GM12878 (cell line): ENCODE measurements around the gene PLEKHG2. TPM values are rescaled to one million over a fixed set of nuclear protein-coding genes. Genes with fewer than 3 reads are reported as not detected.
A peak's percentile ranks its signal among the peaks of the same experiment; 100 is the strongest.

Source experiments
- ATF7 ChIP-seq: fragments of 450-650 bp; IDR thresholded peaks from 2 replicates; pipeline ENCODE4 v1.6.1; 2016; ENCODE audit warnings: low read depth, mild to moderate bottlenecking
- BCL11A ChIP-seq: IDR thresholded peaks from 2 replicates; pipeline ENCODE4 v1.6.1; 2011; ENCODE audit warnings: low read depth, low read length
- ETV6 ChIP-seq, 2 experiments: fragments of 450-650 bp in 1 of 2; IDR thresholded peaks in 1 of 2; conservative IDR thresholded peaks in 1 of 2; 2 replicates each; pipeline ENCODE4 v1.6.1; 2014; ENCODE audit warnings: antibody characterized with exemption in 1 of 2, borderline replicate concordance in 1 of 2, low read depth in 1 of 2, mild to moderate bottlenecking in 1 of 2, moderate library complexity in 1 of 2
- JUND ChIP-seq: IDR thresholded peaks from 2 replicates; pipeline ENCODE4 v1.6.1; 2012; ENCODE audit warnings: low read depth, mild to moderate bottlenecking, low read length, improper control_type of control experiment, moderate library complexity
- LARP7 ChIP-seq: fragments of 450-650 bp; IDR thresholded peaks from 2 replicates; pipeline ENCODE4 v1.6.1; 2017; ENCODE audit warnings: mild to moderate bottlenecking
- MTA2 ChIP-seq: fragments of 450-650 bp; IDR thresholded peaks from 2 replicates; pipeline ENCODE4 v1.6.1; 2016; ENCODE audit warnings: low read depth, mild to moderate bottlenecking, moderate library complexity
- NFXL1 ChIP-seq: fragments of 450-650 bp; IDR thresholded peaks from 2 replicates; pipeline ENCODE4 v1.6.1; 2017; ENCODE audit warnings: antibody characterized with exemption, mild to moderate bottlenecking, borderline replicate concordance
- NR2F1 ChIP-seq: fragments of 450-650 bp; conservative IDR thresholded peaks from 2 replicates; pipeline ENCODE4 v1.6.1; 2017; ENCODE audit warnings: mild to moderate bottlenecking
- NRF1 ChIP-seq: conservative IDR thresholded peaks from 2 replicates; pipeline ENCODE4 v1.6.1; 2011; ENCODE audit warnings: mild to moderate bottlenecking, low read depth, low read length, improper control_type of control experiment
- POLR2A ChIP-seq: IDR thresholded peaks from 2 replicates; pipeline ENCODE4 v1.6.1; 2011; ENCODE audit warnings: low read depth, mild to moderate bottlenecking, low read length
- POLR2AphosphoS5 ChIP-seq: IDR thresholded peaks from 2 replicates; pipeline ENCODE4 v1.6.1; 2011; ENCODE audit warnings: mild to moderate bottlenecking, low read length, inconsistent platforms
- RCOR1 ChIP-seq: conservative IDR thresholded peaks from 2 replicates; pipeline ENCODE4 v1.6.1; 2012; ENCODE audit warnings: low read depth, low read length, improper control_type of control experiment
- RELA ChIP-seq: fragments of 450-650 bp; IDR thresholded peaks from 2 replicates; pipeline ENCODE4 v1.8.0; 2014; ENCODE audit warnings: borderline replicate concordance; ENCODE audit not compliant: partially characterized antibody
- RFX5 ChIP-seq: IDR thresholded peaks from 2 replicates; pipeline ENCODE4 v1.6.1; 2011; ENCODE audit warnings: low read depth, low read length, improper control_type of control experiment
- RUNX3 ChIP-seq: IDR thresholded peaks from 2 replicates; pipeline ENCODE4 v1.6.1; 2012; ENCODE audit warnings: low read length, inconsistent platforms
- SMARCA5 ChIP-seq: fragments of 450-650 bp; IDR thresholded peaks from 2 replicates; pipeline ENCODE4 v1.6.1; 2017; ENCODE audit warnings: mild to moderate bottlenecking
- SRF ChIP-seq, 2 experiments: IDR thresholded peaks; 2 replicates each; pipeline ENCODE4 v1.6.1; 2011; ENCODE audit warnings: low read depth in 2 of 2, low read length in 2 of 2, mild to moderate bottlenecking in 1 of 2, moderate library complexity in 1 of 2
- STAT1 ChIP-seq: fragments of 450-650 bp; conservative IDR thresholded peaks from 2 replicates; pipeline ENCODE4 v1.6.1; 2014; ENCODE audit warnings: antibody characterized with exemption, mild to moderate bottlenecking
- SUZ12 ChIP-seq: fragments of 200-600 bp; sonication (generic); IDR thresholded peaks from one replicate; pipeline ENCODE4 v1.6.1; 2018; ENCODE audit warnings: antibody characterized with exemption, mild to moderate bottlenecking; ENCODE audit not compliant: unreplicated experiment
- TCF12 ChIP-seq: IDR thresholded peaks from 2 replicates; pipeline ENCODE4 v1.6.1; 2011; ENCODE audit warnings: low read depth, mild to moderate bottlenecking, low read length
- TCF3 ChIP-seq: IDR thresholded peaks from 2 replicates; pipeline ENCODE4 v1.6.1; 2012; ENCODE audit warnings: low read depth, mild to moderate bottlenecking, low read length, borderline replicate concordance; ENCODE audit not compliant: insufficient read depth
- TCF7 ChIP-seq: IDR thresholded peaks from 2 replicates; pipeline ENCODE4 v1.6.1; 2014; ENCODE audit warnings: antibody characterized with exemption, borderline replicate concordance
- WRNIP1 ChIP-seq: IDR thresholded peaks from 2 replicates; pipeline ENCODE4 v1.6.1; 2011; ENCODE audit warnings: low read depth, low read length, improper control_type of control experiment, borderline replicate concordance
- YY1 ChIP-seq: IDR thresholded peaks from 2 replicates; pipeline ENCODE4 v1.6.1; 2011; ENCODE audit warnings: low read depth, mild to moderate bottlenecking, low read length
- ZBED1 ChIP-seq: IDR thresholded peaks from 2 replicates; pipeline ENCODE4 v1.6.1; 2016; ENCODE audit warnings: borderline replicate concordance
- ZNF207 ChIP-seq: fragments of 450-650 bp; IDR thresholded peaks from 2 replicates; pipeline ENCODE4 v1.6.1; 2014; ENCODE audit warnings: antibody characterized with exemption, mild to moderate bottlenecking, borderline replicate concordance
- ZNF274 ChIP-seq: IDR thresholded peaks from one replicate; pipeline ENCODE4 v1.8.0; 2011; ENCODE audit not compliant: insufficient read length, insufficient read depth
- ZNF622 ChIP-seq: fragments of 450-650 bp; IDR thresholded peaks from 2 replicates; pipeline ENCODE4 v1.6.1; 2017; ENCODE audit warnings: mild to moderate bottlenecking, inconsistent platforms
- polyA plus RNA-seq, 11 experiments: library from polyadenylated mRNA; depleted of rRNA in 4 of 11; unstranded in 6 of 11; stranded (reverse) in 5 of 11; fragments of >200 nt; fragmentation: Nextera tagmentation in 4 of 11; fragmentation: Illumina TruSeq in 1 of 11; extraction: Ambion mirVana in 4 of 11; extraction: Trizol in 1 of 11; gene quantifications; 1 replicate in 1 of 11; 2 replicates in 10 of 11; pipeline versions ENCODE4 v1.2.1 to v1.2.3, GENCODE V29; 2011 to 2016; ENCODE audit warnings: inconsistent platforms in 2 of 11, missing spikeins in 2 of 11, low read depth in 1 of 11
- total RNA-seq, 4 experiments: library from RNA; depleted of rRNA in 3 of 4; stranded (reverse); fragments of >200 nt in 3 of 4; fragmentation: Illumina TruSeq in 1 of 4; extraction: Trizol in 1 of 4; gene quantifications; 2 replicates each; pipeline versions ENCODE4 v1.2.1 to v1.2.3, GENCODE V29; 2013 to 2021
- TF ChIP-seq, protein P1 (sequence below): IDR thresholded peaks from 2 replicates; pipeline ENCODE4 v1.6.1; 2011; ENCODE audit warnings: mild to moderate bottlenecking, low read depth, low read length, moderate library complexity; ENCODE audit not compliant: insufficient replicate concordance
- TF ChIP-seq, protein P2 (sequence below): fragments of 450-650 bp; IDR thresholded peaks from 2 replicates; pipeline ENCODE4 v1.6.1; 2017; ENCODE audit warnings: borderline replicate concordance
- TF ChIP-seq, protein P3 (sequence below): fragments of 150-350 bp; IDR thresholded peaks from 2 replicates; pipeline ENCODE4 v1.6.1; 2014; ENCODE audit warnings: mild to moderate bottlenecking, low read depth, low read length

PLEKHG2 gene
- total and polyA plus RNA-seq, 10 of the 15 experiments (the other 5 are each of a cell fraction or from before 2014, with no cell fraction given): 3.0 to 62.5 (median 17.2) TPM

DNA sequence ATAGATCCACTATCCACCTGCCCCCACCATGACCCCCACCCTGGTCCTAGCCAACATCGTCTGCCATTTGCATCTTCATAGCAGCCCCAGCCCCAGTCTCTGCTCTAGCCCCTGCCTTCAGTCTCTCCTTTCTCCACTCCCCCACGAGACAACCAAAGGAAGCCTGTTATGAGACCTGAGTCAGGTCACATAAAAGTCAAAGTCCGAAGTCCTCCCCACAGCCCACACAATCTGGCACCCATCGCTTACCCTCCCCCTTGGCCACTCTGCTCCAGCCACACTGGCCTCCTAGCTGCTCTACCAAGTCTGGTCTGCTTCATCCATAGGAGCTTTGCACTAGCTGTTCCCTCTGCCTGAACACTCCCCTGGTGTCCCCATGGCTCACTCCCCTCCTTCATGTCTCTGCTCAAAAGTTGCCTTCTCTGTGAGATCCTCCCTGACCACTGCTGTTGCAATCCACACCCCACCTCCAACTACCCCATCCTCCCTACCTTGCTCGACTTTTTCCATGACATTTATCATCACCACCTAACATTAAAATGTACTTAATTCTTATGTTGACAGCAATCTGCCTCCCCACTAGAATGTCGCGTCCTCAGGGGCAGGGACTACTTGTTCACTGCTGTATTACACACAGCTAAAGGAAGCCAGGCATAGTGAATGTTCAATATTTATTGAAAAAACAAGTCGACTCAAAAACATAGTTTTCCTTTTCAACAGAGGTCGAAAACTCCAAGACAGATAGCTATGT, 1.2 kb upstream of the PLEKHG2 start (continued):
- TF ChIP-seq RCOR1: no peak
- TF ChIP-seq, protein P1, sequence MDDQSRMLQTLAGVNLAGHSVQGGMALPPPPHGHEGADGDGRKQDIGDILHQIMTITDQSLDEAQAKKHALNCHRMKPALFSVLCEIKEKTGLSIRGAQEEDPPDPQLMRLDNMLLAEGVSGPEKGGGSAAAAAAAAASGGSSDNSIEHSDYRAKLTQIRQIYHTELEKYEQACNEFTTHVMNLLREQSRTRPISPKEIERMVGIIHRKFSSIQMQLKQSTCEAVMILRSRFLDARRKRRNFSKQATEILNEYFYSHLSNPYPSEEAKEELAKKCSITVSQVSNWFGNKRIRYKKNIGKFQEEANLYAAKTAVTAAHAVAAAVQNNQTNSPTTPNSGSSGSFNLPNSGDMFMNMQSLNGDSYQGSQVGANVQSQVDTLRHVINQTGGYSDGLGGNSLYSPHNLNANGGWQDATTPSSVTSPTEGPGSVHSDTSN: no peak
- TF ChIP-seq JUND: no peak
- no peak for TF ChIP-seq ZBED1
- TF ChIP-seq, protein P2, sequence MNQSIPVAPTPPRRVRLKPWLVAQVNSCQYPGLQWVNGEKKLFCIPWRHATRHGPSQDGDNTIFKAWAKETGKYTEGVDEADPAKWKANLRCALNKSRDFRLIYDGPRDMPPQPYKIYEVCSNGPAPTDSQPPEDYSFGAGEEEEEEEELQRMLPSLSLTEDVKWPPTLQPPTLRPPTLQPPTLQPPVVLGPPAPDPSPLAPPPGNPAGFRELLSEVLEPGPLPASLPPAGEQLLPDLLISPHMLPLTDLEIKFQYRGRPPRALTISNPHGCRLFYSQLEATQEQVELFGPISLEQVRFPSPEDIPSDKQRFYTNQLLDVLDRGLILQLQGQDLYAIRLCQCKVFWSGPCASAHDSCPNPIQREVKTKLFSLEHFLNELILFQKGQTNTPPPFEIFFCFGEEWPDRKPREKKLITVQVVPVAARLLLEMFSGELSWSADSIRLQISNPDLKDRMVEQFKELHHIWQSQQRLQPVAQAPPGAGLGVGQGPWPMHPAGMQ: no peak
- TF ChIP-seq ATF7: peak; percentile 55; the same call in 1 of the 2 replicates
- TF ChIP-seq SRF (IDR thresholded peaks at IDR 0.05; ENCODE audit: low read depth in 2 of 2, low read length in 2 of 2): no peak
- no peak for TF ChIP-seq BCL11A
- TF ChIP-seq LARP7: peak; percentile 34; the same call in 1 of the 2 replicates
- TF ChIP-seq, protein P3, sequence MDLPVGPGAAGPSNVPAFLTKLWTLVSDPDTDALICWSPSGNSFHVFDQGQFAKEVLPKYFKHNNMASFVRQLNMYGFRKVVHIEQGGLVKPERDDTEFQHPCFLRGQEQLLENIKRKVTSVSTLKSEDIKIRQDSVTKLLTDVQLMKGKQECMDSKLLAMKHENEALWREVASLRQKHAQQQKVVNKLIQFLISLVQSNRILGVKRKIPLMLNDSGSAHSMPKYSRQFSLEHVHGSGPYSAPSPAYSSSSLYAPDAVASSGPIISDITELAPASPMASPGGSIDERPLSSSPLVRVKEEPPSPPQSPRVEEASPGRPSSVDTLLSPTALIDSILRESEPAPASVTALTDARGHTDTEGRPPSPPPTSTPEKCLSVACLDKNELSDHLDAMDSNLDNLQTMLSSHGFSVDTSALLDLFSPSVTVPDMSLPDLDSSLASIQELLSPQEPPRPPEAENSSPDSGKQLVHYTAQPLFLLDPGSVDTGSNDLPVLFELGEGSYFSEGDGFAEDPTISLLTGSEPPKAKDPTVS: no peak
- TF ChIP-seq TCF3: no peak
- peak; percentile 60 for TF ChIP-seq POLR2AphosphoS5
- TF ChIP-seq MTA2: peak; percentile 43; the same call in 1 of the 2 replicates
- no peak for TF ChIP-seq NFXL1
- no peak for TF ChIP-seq TCF12
- TF ChIP-seq ETV6 (conservative IDR thresholded peaks at IDR 0.05 in 1 of 2, IDR thresholded peaks at IDR 0.05 in 1 of 2; ENCODE audit: borderline replicate concordance in 1 of 2, low read depth in 1 of 2): no peak
- no peak for TF ChIP-seq NRF1
- no peak for TF ChIP-seq STAT1
- no peak for TF ChIP-seq ZNF274
- TF ChIP-seq POLR2A: peak; percentile 78
- TF ChIP-seq SUZ12: no peak
- TF ChIP-seq TCF7: no peak
- TF ChIP-seq RELA: no peak
- no peak for TF ChIP-seq RUNX3
- no peak for TF ChIP-seq ZNF207
- peak; percentile 85 for TF ChIP-seq NR2F1
- no peak for TF ChIP-seq ZNF622
- TF ChIP-seq WRNIP1: no peak
- TF ChIP-seq SMARCA5: no peak
- no peak for TF ChIP-seq YY1
- TF ChIP-seq RFX5: no peak
